GM19438 (cell line): ENCODE measurements around the gene PRUNE1.

Source experiments
- ATAC-seq: cut with Tn5 transposase; IDR thresholded peaks from one replicate; pipeline ENCODE4 v1.9.1; 2021; ENCODE audit warnings: low read depth; ENCODE audit not compliant: unreplicated experiment

Gene PRUNE1

GRCh38 chr1:151003180-151003579, 5.1 kb upstream of the PRUNE1 start:
- no peak for ATAC-seq

GRCh38 chr1:151005729-151006319, 2.4 kb upstream of the PRUNE1 start:
- ATAC-seq: no peak

- peak; percentile 51 for ATAC-seq
These were observed 1.8 kb upstream of the PRUNE1 start, which contains the start of gene MINDY1 for GRCh38 chr1:151006327-151007052. MINDY1 (minus strand) TSS chr1:151006902; CDS start chr1:151002617, 4,285 bp downstream.

- no peak for ATAC-seq
These were observed 401 bp upstream of the PRUNE1 start for GRCh38 chr1:151007853-151008243.

GRCh38 chr1:151009206-151009587, 948 bp downstream of the PRUNE1 start:
- no peak for ATAC-seq

GRCh38 chr1:151009674-151010345, 1.6 kb downstream of the PRUNE1 start:
- no peak for ATAC-seq

GRCh38 chr1:151010346-151010726, 2.1 kb downstream of the PRUNE1 start:
- ATAC-seq: no peak

- no peak for ATAC-seq
These were observed 3.1 kb downstream of the PRUNE1 start for GRCh38 chr1:151011154-151011850.

GRCh38 chr1:151012684-151013471, 4.6 kb downstream of the PRUNE1 start:
- no peak for ATAC-seq

- ATAC-seq: no peak
These were observed 5.3 kb downstream of the PRUNE1 start for GRCh38 chr1:151013518-151013917.

- no peak for ATAC-seq
These were observed 16.4 kb downstream of the PRUNE1 start for GRCh38 chr1:151024540-151025146.

- ATAC-seq: no peak
These were observed 18.2 kb downstream of the PRUNE1 start for GRCh38 chr1:151026460-151026859.

GRCh38 chr1:151032164-151032563, 23.9 kb downstream of the PRUNE1 start:
- no peak for ATAC-seq

- no peak for ATAC-seq
These were observed 26.9 kb downstream of the PRUNE1 start for GRCh38 chr1:151035167-151035566.

GRCh38 chr1:151036356-151036755, 28.1 kb downstream of the PRUNE1 start, which contains the start of gene BNIPL:
BNIPL (plus strand) TSS chr1:151036586; CDS start chr1:151036726, 140 bp downstream.
- no peak for ATAC-seq

- no peak for ATAC-seq
These were observed 28.8 kb downstream of the PRUNE1 start for GRCh38 chr1:151037032-151037431.

- no peak for ATAC-seq
These were observed 31.3 kb downstream of the PRUNE1 start for GRCh38 chr1:151039521-151039920.

- ATAC-seq: no peak
These were observed 34.9 kb downstream of the PRUNE1 start for GRCh38 chr1:151043163-151043562.

- ATAC-seq: peak; percentile 67
These were observed 39.3 kb downstream of the PRUNE1 start, which contains the start of gene C1orf56 for GRCh38 chr1:151047591-151047924. C1orf56 (plus strand) TSS chr1:151047751; CDS start chr1:151047848, 97 bp downstream.
